Omental fat pad (tissue), 4 donors: ENCODE measurements around the gene LTB4R. TPM values are rescaled to one million over a fixed set of nuclear protein-coding genes. Genes with fewer than 3 reads are reported as not detected.

ENCODE experiments used
- ATAC-seq: fragments of 150-250 bp; one replicate; pipeline ENCODE4 v1.9.1; 2016; ENCODE audit warnings: mild to moderate bottlenecking, moderate library complexity; ENCODE audit not compliant: low FRiP score
- DNase-seq: peaks from one replicate; pipeline ENCODE4 v3.0.0-alpha.2; 2019; ENCODE audit warnings: low spot score
- total RNA-seq, 4 donors: library from RNA; depleted of rRNA; stranded (reverse); fragments of >200 nt; gene quantifications; one replicate each; pipeline ENCODE4 v1.1.0, GENCODE V29; 2016
- TF ChIP-seq, protein P1 (sequence below), 3 donors: fragments of 450-650 bp; IDR thresholded peaks; one replicate each; pipeline ENCODE4 v1.5.1; 2016 to 2017; ENCODE audit warnings: antibody characterized with exemption in 3 of 3, mild to moderate bottlenecking in 3 of 3, moderate library complexity in 2 of 3

LTB4R gene
- total RNA-seq, 4 donors from 2014 or later = 5.0 to 16.7 (median 12.6) TPM

DNA sequence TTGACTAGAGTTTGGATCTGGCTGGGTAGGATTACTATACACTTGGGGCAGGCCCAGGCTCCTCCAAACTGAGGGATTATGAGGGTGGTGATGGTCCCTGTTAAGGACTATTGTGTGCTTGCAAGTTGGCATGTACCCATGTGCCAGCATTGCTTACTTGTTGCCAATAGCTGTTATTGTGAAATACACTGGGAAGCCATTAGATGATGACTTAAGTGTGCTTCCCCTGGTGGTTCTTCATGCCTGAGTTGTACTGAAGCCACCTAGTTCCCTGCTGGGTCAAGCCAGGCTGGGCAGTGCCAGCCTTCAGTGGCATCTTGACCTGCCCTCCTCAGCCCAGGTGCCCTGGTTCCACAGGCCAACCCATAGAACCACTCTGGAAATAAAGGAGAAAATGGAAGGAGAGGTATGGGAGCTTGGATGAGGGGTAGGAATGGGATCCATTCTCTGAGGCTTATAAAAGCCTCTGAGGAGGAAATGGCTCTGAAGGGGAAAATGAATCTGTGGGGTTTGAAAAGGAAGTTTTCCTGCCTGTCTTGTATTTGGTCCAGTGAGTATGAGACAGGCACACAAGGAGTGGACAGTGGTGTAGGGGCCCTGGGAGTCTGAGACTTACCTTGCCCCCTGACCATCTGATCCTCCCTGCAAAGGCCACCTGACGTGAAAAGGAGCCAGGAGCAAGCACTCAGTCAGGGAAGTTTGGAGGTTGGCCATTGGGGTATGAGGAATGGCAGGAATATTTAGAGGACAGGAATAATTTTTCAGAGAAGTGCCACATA, 724 bp downstream of the LTB4R start:
- TF ChIP-seq, protein P1, sequence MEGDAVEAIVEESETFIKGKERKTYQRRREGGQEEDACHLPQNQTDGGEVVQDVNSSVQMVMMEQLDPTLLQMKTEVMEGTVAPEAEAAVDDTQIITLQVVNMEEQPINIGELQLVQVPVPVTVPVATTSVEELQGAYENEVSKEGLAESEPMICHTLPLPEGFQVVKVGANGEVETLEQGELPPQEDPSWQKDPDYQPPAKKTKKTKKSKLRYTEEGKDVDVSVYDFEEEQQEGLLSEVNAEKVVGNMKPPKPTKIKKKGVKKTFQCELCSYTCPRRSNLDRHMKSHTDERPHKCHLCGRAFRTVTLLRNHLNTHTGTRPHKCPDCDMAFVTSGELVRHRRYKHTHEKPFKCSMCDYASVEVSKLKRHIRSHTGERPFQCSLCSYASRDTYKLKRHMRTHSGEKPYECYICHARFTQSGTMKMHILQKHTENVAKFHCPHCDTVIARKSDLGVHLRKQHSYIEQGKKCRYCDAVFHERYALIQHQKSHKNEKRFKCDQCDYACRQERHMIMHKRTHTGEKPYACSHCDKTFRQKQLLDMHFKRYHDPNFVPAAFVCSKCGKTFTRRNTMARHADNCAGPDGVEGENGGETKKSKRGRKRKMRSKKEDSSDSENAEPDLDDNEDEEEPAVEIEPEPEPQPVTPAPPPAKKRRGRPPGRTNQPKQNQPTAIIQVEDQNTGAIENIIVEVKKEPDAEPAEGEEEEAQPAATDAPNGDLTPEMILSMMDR (IDR thresholded peaks at IDR 0.05) = no peak
- ATAC-seq (no peak), DNase-seq (no peak)

DNA sequence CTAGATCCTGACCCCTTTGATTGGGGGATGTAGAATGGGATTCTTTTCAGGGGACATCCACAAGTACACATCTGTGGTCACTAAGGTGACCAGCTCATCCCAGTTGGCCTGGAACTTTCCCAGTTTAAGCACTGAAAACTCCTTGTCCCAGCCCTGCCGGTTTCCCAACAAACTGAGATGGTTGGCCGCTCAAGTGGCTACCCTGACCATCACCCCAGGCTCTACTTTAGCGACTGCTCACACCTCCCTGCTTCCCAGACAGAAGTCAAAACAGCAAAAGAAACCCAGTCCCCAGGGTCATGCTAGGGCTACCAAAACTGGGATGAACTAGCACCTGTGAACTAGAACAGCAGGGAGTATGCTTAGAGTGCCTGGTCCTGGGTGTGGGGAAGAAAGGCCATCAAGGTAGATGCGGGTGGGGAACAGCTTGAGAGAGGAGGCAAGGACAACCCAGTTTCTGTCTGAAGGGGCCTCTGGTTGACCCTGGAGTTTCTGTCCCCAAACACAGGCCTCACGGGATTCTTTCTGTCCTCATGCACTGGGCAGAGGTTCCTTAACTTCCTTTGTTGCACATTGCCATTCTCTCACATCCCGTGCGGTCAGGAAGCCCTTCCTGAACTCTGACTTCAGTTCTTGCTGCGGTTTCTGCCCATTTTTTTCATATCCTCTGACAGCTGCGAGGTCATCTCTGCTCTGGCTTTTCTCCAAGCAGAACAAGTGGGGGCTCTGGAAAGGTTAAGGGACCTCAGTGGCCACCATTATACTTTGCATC, 1.6 kb downstream of the LTB4R start:
- DNase-seq = no peak

DNA sequence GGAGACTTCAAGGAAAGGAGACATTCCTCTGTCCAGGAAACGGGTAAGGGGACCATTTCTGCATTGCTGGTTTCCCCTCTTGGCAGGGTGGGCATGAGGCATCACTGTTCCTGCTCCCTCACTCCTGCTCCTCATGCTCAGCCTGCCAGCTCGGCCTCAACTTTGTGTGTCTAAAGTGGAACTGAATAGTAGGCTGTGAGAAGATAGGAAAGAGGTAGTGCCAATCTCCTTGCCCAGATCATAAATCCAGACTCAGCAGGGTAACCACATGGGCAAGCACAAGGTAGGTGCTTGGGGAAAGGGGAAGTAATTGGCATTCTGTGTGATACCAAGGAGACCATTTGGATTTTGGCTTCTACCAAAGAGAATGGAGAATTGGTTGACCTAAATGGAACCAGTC, 2.6 kb downstream of the LTB4R start:
- ATAC-seq = no peak
- no peak for DNase-seq
- TF ChIP-seq, protein P1 (IDR thresholded peaks at IDR 0.05) = no peak

More for the DNA sequence above, 1.6 kb downstream of the LTB4R start:
- TF ChIP-seq, protein P1 (IDR thresholded peaks at IDR 0.05) = no peak
- no peak for ATAC-seq

DNA sequence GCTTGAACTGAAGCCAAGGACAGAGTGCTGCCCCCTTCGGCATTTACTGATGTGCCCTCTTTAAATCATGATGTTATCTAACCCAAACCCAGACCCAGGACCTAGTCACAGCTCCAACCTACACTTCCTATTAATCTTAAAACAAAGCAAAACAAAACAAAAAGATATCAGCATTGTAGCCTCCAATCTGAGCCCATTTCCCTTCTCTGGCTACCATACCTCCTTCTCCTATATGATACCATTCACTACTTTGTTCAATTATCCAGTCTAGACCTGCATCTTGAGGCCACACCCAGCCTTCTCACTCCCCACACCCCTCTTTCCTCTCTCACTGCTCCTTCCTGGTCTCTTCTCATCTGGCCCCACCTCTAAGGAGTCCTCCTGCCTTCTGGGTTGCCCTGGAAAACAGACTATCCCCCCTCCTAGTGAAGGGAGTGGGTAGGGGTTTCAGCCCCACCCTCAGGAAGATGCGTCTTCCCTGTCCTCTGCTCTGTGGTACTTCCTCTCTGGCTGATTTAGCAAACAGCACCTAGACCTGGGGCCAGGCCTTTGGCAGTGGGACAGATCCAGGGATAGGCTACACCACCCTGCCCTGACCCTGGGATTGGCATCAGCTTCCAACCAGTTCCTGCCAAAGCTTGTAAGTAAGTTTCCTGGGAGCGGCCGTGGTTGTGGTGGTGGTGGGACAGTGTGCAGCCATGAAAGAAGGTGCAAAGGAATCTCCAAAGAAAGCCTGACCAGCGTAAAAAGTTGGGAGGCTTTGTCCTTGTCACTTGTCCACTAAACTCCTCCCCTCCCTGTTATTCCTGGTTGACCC, 3.3 kb downstream of the LTB4R start:
- TF ChIP-seq, protein P1 (IDR thresholded peaks at IDR 0.05) = no peak
- no peak for DNase-seq
- ATAC-seq = no peak

DNA sequence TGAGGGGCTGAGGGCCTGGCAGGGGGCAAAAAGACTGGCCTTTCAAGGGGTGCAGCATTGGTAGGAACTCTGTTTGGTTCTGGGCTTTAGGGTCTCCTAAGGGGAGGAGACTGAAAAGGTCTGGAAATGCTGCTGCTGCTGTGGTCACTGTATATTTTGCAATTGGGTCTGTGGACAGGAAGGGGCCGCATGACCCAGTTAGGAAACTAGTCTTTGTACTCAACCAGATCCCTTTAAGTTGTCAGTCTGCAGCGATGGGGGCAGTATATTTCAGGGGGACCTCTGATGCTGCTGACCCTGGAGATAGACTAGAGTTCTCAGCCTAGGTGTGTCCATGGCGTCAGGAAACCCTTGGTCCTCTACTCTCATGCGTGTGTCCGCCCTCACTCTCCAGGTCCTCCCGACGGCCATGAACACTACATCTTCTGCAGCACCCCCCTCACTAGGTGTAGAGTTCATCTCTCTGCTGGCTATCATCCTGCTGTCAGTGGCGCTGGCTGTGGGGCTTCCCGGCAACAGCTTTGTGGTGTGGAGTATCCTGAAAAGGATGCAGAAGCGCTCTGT, 4.0 kb downstream of the LTB4R start:
- TF ChIP-seq, protein P1 (IDR thresholded peaks at IDR 0.05) = no peak
- DNase-seq (no peak), ATAC-seq (no peak)

DNA sequence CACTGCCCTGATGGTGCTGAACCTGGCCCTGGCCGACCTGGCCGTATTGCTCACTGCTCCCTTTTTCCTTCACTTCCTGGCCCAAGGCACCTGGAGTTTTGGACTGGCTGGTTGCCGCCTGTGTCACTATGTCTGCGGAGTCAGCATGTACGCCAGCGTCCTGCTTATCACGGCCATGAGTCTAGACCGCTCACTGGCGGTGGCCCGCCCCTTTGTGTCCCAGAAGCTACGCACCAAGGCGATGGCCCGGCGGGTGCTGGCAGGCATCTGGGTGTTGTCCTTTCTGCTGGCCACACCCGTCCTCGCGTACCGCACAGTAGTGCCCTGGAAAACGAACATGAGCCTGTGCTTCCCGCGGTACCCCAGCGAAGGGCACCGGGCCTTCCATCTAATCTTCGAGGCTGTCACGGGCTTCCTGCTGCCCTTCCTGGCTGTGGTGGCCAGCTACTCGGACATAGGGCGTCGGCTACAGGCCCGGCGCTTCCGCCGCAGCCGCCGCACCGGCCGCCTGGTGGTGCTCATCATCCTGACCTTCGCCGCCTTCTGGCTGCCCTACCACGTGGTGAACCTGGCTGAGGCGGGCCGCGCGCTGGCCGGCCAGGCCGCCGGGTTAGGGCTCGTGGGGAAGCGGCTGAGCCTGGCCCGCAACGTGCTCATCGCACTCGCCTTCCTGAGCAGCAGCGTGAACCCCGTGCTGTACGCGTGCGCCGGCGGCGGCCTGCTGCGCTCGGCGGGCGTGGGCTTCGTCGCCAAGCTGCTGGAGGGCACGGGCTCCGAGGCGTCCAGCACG, 4.7 kb downstream of the LTB4R start:
- TF ChIP-seq, protein P1 (IDR thresholded peaks at IDR 0.05) = no peak
- DNase-seq (no peak), ATAC-seq (peak; percentile 4)
